HG03378 (cell line): ENCODE results near the gene CHRNA1.
A peak's percentile ranks its signal among the peaks of the same experiment; 100 is the strongest.

Source experiments
- ATAC-seq: cut with Tn5 transposase; IDR thresholded peaks from one replicate; pipeline ENCODE4 v1.9.1; 2021; ENCODE audit warnings: mild to moderate bottlenecking, moderate library complexity; ENCODE audit not compliant: unreplicated experiment

The CHRNA1 gene

DNA sequence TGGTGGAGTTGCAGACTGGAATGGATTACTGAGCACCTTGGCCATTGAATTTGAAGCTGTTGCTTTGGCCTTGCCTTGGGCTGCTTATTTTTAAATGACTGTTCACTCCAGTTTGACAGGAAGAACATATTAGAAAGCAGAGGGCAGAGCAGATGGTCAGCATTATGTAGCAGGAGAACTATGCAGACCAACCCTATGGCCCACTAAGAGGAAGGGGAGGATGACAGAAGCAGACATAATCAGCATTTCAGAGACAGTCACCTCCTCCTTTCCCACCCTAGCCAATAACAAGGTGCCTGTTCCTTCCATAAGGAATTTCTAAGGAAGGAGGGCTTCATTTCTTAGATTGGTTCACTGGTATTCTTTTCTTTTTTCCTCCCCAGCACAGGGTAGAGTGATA, 2.4 kb downstream of the CHRNA1 start:
- ATAC-seq: no peak

- no peak for ATAC-seq
These were observed 3.3 kb downstream of the CHRNA1 start for GRCh38 chr2:174760845-174761473.

DNA sequence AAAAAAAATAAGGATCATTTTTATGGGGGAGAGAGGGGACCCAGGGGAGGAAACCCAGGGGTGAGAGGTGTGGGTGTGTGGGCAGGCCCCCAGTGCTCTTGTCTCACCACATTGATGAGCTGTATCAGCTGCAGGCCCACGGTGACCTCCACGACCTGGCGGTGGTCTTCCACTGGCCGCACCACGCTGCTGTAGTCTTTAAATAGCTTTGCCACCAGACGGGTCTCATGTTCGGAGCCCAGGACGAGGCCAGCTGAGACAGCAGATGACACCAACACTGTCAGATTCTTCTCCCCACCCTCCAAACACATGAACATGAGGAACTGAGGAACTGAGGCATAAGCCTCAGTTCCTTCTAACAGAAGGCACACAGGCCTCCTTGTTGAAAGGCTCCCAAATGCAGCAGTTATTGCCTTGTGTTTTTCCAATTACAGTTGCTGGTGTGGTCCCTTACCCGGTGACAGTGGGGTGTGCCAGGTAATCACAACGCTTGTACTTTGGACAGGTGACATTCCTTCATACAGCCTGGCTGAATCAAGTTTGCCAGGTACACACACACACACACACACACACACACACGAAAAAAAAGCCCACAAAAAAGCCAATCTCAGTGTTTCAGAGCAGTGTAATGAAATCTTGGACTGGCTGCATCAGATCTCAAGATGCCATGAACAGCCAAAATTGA, 4.7 kb downstream of the CHRNA1 start:
- ATAC-seq: no peak

GRCh38 chr2:174756743-174757142, 7.5 kb downstream of the CHRNA1 start:
- ATAC-seq: no peak

- peak; percentile 31 for ATAC-seq
These were observed 11.1 kb downstream of the CHRNA1 start for GRCh38 chr2:174753038-174753633.

DNA sequence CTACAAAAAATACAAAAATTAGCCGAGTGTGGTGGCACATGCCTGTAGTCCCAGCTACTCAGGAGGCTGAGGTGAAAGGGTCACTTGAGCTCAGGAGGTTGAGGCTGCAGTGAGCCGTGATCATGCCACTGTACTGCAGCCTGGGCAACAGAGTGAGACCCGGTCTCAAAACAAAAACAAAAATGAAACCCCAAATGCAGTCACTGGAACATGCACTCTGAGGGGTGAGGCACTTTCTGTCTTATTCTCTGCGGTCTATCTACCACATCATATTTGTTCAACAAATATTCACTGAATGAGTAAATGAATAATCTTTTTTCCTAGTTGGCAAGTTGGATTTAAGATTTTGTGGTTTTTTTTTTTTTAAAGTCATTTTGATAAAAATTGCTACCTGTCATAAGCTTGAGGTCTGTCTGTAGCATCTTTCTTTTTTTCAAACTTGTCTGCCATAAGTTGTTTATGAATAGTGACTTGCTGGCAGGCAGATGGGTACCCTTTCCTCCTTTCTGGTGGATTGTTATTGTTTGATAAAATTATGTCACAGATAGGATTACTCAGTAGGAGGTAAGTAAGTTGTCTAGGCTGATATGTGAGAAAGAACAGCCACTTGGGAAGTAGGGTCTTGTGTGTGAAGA, 11.8 kb downstream of the CHRNA1 start:
- ATAC-seq: peak; percentile 82

- ATAC-seq: peak; percentile 49
These were observed 13.3 kb downstream of the CHRNA1 start for GRCh38 chr2:174750923-174751441.

- ATAC-seq: no peak
These were observed 14.5 kb downstream of the CHRNA1 start for GRCh38 chr2:174749793-174750192.

DNA sequence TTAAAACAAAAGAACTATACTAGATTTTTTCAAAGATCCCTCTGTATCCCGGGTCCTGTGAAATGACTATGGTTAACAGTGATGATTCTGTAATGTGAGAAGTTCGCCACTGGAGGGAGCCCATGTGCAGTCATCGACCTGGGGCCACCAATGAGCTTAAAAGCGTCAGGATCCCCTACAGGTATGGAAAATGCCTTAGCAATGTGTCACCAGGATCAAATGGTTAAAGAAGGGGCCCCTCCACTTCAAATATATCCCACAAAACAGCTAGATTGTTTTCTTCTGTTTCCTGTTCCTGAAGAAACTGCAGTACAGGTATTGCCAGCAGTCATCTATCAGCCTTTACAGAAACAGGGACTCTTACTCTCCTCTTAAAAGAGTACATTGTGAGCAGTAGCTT, 15.3 kb downstream of the CHRNA1 start:
- no peak for ATAC-seq

- no peak for ATAC-seq
These were observed 19.1 kb downstream of the CHRNA1 start for GRCh38 chr2:174745142-174745541.

- no peak for ATAC-seq
These were observed 20.2 kb downstream of the CHRNA1 start for GRCh38 chr2:174744111-174744510.

DNA sequence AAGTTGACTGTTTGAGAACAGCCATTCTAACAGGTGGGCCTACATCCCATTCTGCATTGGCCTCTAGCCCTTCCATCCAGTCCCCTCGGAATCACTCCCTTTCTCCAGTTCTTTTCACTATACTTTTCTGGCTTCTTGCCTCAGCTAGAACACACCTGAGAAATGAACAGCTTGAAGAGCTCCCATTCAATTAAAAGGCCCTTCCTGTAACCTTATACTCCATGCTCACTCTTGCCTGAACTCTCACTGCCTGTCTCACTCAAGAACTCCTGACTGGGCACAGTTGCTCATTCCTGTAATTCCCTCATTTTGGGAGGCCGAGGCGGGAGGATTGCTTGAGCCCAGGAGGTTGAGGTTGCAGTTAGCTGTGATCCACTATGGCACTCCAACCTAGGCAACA, 23.6 kb downstream of the CHRNA1 start:
- ATAC-seq: no peak

- ATAC-seq: no peak
These were observed 25.4 kb downstream of the CHRNA1 start for GRCh38 chr2:174738841-174739240.

GRCh38 chr2:174731546-174731945, 32.7 kb downstream of the CHRNA1 start:
- no peak for ATAC-seq

GRCh38 chr2:174730698-174731018, 33.6 kb downstream of the CHRNA1 start:
- ATAC-seq: no peak

DNA sequence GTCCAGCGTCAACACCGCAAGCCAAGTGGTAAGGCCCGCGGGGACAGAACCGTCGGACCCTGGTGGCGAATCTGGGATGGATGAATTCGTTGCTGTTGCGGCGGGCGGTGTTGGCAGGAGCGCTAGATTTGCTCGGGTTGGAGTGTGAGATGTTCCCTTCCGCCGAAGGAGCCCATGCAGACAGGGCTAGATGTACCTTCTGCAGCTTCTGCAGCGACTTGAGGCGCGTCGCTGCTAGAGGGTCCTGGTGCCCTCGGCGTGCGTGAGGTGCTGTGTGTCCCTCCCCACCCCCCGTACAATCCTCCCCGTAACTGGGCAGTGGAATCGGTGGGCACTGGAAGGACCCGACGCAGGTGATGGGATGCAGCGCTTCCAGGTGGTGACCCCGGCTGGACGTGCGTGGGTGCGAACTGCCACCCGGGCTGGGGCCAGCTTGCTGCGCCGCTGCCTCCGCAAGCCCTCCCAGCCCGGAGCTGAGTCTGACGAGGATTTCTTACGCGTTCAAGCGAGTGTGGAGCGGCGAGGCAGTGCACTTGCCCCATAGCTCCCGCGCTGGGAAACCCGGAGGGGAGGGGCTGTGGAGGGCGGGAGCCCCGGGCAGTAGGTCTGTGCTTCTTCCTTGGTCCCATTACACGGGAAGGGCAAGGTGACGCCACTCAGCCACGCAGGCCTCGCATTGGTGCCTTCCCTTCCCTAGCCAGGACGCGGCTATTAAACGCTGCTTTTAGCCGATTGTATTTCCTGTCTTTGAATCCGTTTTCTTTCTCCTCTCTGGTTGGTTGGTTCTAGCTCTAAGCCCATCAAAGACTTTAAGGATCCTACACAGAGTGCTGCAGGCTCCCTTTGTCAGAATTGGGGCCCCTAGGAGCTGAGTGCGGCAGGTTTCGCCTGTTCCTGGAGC, 34.2 kb downstream of the CHRNA1 start:
- ATAC-seq: no peak

- no peak for ATAC-seq
These were observed 36.2 kb downstream of the CHRNA1 start for GRCh38 chr2:174728096-174728495.

GRCh38 chr2:174726212-174726611, 38.1 kb downstream of the CHRNA1 start:
- no peak for ATAC-seq

GRCh38 chr2:174722942-174723592, 41.2 kb downstream of the CHRNA1 start:
- no peak for ATAC-seq

DNA sequence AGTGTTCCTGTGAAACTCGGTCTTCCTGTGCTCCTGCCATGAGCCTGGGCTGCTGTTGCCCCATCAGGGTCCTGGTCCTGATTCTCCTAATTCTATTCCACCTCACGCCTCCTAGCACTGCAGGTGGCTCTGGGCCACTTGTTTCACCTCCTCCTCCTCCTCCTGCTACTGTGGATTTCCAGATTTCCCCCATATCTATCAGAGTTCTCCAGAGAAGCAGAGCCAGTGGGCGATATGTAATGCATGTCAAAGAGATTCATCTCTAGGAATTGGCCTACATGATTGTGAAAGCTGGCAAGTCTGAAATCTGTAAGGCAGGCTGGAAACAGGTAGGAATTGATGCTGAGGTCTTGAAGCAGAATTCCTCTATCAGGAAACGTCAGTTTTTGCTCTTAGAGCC, 45.3 kb downstream of the CHRNA1 start:
- no peak for ATAC-seq
